BLaER1 (cell line): ENCODE data around the gene SLC30A10.

Experiments used
- H3K27ac ChIP-seq: shearing (Covaris generic); formaldehyde crosslinking; 2 replicates; pipeline ENCODE4 v1.8.1; 2022
- H3K27me3 ChIP-seq: shearing (Covaris generic); formaldehyde crosslinking; 2 replicates; pipeline ENCODE4 v1.8.1; 2022
- H3K36me3 ChIP-seq: shearing (Covaris generic); formaldehyde crosslinking; 2 replicates; pipeline ENCODE4 v1.8.1; 2022
- H3K4me1 ChIP-seq: shearing (Covaris generic); formaldehyde crosslinking; 2 replicates; pipeline ENCODE4 v1.8.1; 2022
- H3K4me2 ChIP-seq: shearing (Covaris generic); formaldehyde crosslinking; 2 replicates; pipeline ENCODE4 v1.8.1; 2022
- H3K4me3 ChIP-seq: shearing (Covaris generic); formaldehyde crosslinking; 2 replicates; pipeline ENCODE4 v1.8.1; 2022
- H3K9ac ChIP-seq: shearing (Covaris generic); formaldehyde crosslinking; 2 replicates; pipeline ENCODE4 v1.8.1; 2022
- H3K9me3 ChIP-seq: shearing (Covaris generic); formaldehyde crosslinking; 2 replicates; pipeline ENCODE4 v1.8.1; 2022
- H4K20me1 ChIP-seq: shearing (Covaris generic); formaldehyde crosslinking; 2 replicates; pipeline ENCODE4 v1.8.1; 2022
- Cebpa-rat ChIP-seq: shearing (Covaris generic); IDR thresholded peaks from 2 replicates; pipeline ENCODE4 v1.8.1; 2022

SLC30A10 gene

GRCh38 chr1:219927956-219928790 lies at the start of gene SLC30A10:
SLC30A10 (minus strand) TSS chr1:219928557; CDS start chr1:219928440, 117 bp downstream.
- Histone ChIP-seq H3K27ac (no peak within 1 kb of the TSS), H3K9ac (no peak within 1 kb of the TSS), H3K36me3 (no peaks in the 10 kb centered on the region), H3K9me3 (peaks cover 15% of the 10 kb centered on the region), H3K4me3 (no peak within 1 kb of the TSS), H4K20me1 (no peaks in the 10 kb centered on the region), H3K27me3 (no peaks in the 10 kb centered on the region), H3K4me2 (no peak within 1 kb of the TSS), H3K4me1 (no peaks in the 10 kb centered on the region)
- TF ChIP-seq Cebpa-rat, result no peak

- TF ChIP-seq Cebpa-rat, result no peak
- Histone ChIP-seq H4K20me1 (no peaks in the 10 kb centered on the region), H3K27ac (no peak overlapping the region), H3K36me3 (peaks cover 83% of the 10 kb centered on the region), H3K9ac (no peak overlapping the region), H3K4me2 (no peak overlapping the region), H3K4me3 (no peak overlapping the region), H3K4me1 (no peaks in the 10 kb centered on the region), H3K9me3 (no peaks in the 10 kb centered on the region), H3K27me3 (no peaks in the 10 kb centered on the region)
Observed at GRCh38 chr1:219973213-219973612, 44.9 kb upstream of the SLC30A10 start.

DNA sequence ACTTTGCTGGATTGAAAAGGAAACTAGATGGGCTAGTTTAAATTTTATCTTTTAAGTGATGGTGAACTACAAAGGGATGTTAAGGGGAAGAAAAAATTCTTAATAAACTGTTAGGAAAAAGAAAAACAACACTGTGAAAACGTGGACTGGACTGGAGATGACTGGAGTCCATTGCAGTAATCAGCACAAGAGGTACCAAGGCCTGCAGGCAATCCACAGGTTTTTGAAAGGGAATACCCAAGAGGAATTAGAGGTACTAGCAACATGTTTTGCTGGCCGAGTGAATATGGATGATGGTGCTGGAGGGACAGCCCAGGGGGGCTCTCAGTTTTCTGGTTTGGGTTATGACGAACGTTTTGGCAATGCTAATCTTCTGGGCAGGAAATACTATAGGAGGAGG lies 39.0 kb upstream of the SLC30A10 start:
- Histone ChIP-seq H3K4me1 (no peaks in the 10 kb centered on the region), H3K36me3 (peaks cover 47% of the 10 kb centered on the region), H4K20me1 (no peaks in the 10 kb centered on the region), H3K9me3 (no peaks in the 10 kb centered on the region), H3K4me2 (no peak overlapping the region), H3K27me3 (no peaks in the 10 kb centered on the region), H3K9ac (no peak overlapping the region), H3K4me3 (no peak overlapping the region), H3K27ac (no peak overlapping the region)
- TF ChIP-seq Cebpa-rat, result no peak

GRCh38 chr1:219966071-219966349 lies 37.7 kb upstream of the SLC30A10 start:
- no peaks in the 10 kb centered on the region for H4K20me1 ChIP-seq
- H3K36me3 ChIP-seq, result peaks cover 37% of the 10 kb centered on the region
- H3K9ac ChIP-seq, result no peak overlapping the region
- H3K4me1 ChIP-seq, result no peaks in the 10 kb centered on the region
- no peak overlapping the region for H3K27ac ChIP-seq
- no peak overlapping the region for H3K4me3 ChIP-seq
- H3K9me3 ChIP-seq, result no peaks in the 10 kb centered on the region
- H3K4me2 ChIP-seq, result no peak overlapping the region
- no peak for TF ChIP-seq Cebpa-rat
- H3K27me3 ChIP-seq, result no peaks in the 10 kb centered on the region

GRCh38 chr1:219965285-219966070 lies 37.1 kb upstream of the SLC30A10 start:
- no peak overlapping the region for H3K4me2 ChIP-seq
- TF ChIP-seq Cebpa-rat, result no peak
- no peak overlapping the region for H3K27ac ChIP-seq
- no peak overlapping the region for H3K4me3 ChIP-seq
- H3K9ac ChIP-seq, result no peak overlapping the region
- H3K36me3 ChIP-seq, result peaks cover 32% of the 10 kb centered on the region
- no peaks in the 10 kb centered on the region for H3K9me3 ChIP-seq
- no peaks in the 10 kb centered on the region for H3K4me1 ChIP-seq
- H3K27me3 ChIP-seq, result no peaks in the 10 kb centered on the region
- no peaks in the 10 kb centered on the region for H4K20me1 ChIP-seq

GRCh38 chr1:219963432-219963831 lies 35.1 kb upstream of the SLC30A10 start:
- Histone ChIP-seq H3K9me3 (no peaks in the 10 kb centered on the region), H3K4me1 (no peaks in the 10 kb centered on the region), H3K9ac (no peak overlapping the region), H3K27me3 (no peaks in the 10 kb centered on the region; the same call in 1 of the 2 replicates), H4K20me1 (no peaks in the 10 kb centered on the region), H3K36me3 (peaks cover 14% of the 10 kb centered on the region; the same call in 1 of the 2 replicates), H3K4me3 (no peak overlapping the region), H3K4me2 (no peak overlapping the region), H3K27ac (no peak overlapping the region)
- no peak for TF ChIP-seq Cebpa-rat

DNA sequence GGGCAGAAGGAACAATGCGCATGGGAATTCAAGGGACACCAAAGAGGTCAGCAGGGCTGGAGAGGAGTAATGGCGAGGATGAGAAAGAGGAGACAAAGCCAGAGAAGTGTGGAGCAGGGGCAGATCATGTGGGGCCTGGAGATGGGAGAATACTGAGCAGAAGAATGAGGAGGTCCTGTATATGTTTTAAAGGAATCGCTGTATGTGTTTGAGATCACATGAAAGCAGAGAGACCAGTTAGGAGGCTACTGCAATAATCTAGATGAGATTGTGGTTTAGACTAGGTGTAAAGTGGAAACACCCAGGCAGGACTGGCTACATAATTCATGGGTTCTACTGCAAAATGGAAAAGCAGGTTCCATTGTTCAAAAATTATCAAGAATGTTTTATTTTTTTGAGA lies 33.3 kb upstream of the SLC30A10 start:
- Histone ChIP-seq H3K27ac (no peak overlapping the region), H3K27me3 (no peaks in the 10 kb centered on the region; the same call in 1 of the 2 replicates), H4K20me1 (no peaks in the 10 kb centered on the region), H3K9me3 (no peaks in the 10 kb centered on the region), H3K4me2 (no peak overlapping the region), H3K4me1 (no peaks in the 10 kb centered on the region), H3K4me3 (no peak overlapping the region), H3K36me3 (no peaks in the 10 kb centered on the region), H3K9ac (no peak overlapping the region)
- no peak for TF ChIP-seq Cebpa-rat

- Histone ChIP-seq H3K4me2 (no peak overlapping the region), H3K36me3 (no peaks in the 10 kb centered on the region), H3K27me3 (no peaks in the 10 kb centered on the region; the same call in 1 of the 2 replicates), H4K20me1 (no peaks in the 10 kb centered on the region), H3K27ac (no peak overlapping the region), H3K4me1 (no peaks in the 10 kb centered on the region), H3K9ac (no peak overlapping the region), H3K4me3 (no peak overlapping the region), H3K9me3 (no peaks in the 10 kb centered on the region)
- TF ChIP-seq Cebpa-rat, result no peak
Observed at GRCh38 chr1:219959540-219960203, 31.3 kb upstream of the SLC30A10 start.

DNA sequence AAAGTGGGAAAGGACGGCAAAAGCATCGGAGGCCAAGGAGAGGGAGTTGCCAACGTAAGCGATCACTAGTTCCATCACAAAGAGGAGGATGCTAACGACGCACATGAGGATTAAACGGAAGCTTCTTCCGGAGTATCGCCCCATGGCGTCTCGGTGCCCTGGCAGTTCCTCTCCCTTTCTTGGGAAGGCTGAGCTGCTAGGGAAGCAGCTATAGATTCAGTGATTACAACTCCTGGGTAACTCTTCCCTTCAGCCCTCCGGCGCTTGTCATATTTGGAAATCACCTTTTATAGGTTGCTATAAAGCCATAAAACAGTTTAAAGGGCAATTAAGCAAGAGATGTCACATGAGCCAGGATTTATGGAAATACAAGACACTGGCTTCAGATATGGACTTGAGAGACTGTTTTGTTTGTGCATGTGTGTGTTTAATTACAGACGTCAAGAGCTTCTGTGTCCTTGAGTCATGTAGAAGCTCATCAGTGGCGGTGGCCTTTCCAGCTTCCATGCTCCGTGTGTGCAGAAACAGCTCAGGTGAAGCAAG lies 30.6 kb upstream of the SLC30A10 start:
- no peaks in the 10 kb centered on the region for H3K36me3 ChIP-seq
- no peaks in the 10 kb centered on the region for H3K4me1 ChIP-seq
- no peak overlapping the region for H3K9ac ChIP-seq
- no peak overlapping the region for H3K4me3 ChIP-seq
- H3K27me3 ChIP-seq, result no peaks in the 10 kb centered on the region; the same call in 1 of the 2 replicates
- no peaks in the 10 kb centered on the region for H3K9me3 ChIP-seq
- no peak for TF ChIP-seq Cebpa-rat
- no peak overlapping the region for H3K27ac ChIP-seq
- H3K4me2 ChIP-seq, result no peak overlapping the region
- H4K20me1 ChIP-seq, result no peaks in the 10 kb centered on the region
